Upper lobe of left lung (tissue), 4 donors: Measurements from ENCODE around the gene PPM1L.

Source experiments
- CTCF ChIP-seq, 6 experiments: fragments of 450-650 bp in 4 of 6; fragments of 200-600 bp in 2 of 6; sonication (generic) in 2 of 6; IDR thresholded peaks; one replicate each; pipeline ENCODE4 v1.5.1; 2016 to 2019; ENCODE audit warnings: antibody characterized with exemption in 6 of 6
- EP300 ChIP-seq, 4 donors: sonication (generic); formaldehyde crosslinking; IDR thresholded peaks; one replicate each; pipeline ENCODE4 v1.5.1; 2017; ENCODE audit warnings: antibody characterized with exemption in 4 of 4, control low read depth in 2 of 4
- POLR2A ChIP-seq, 4 donors: fragments of 450-650 bp; IDR thresholded peaks; one replicate each; pipeline ENCODE4 v1.5.1; 2016 to 2017; ENCODE audit warnings: antibody characterized with exemption in 4 of 4, mild to moderate bottlenecking in 2 of 4
- POLR2AphosphoS5 ChIP-seq, 2 donors: sonication (generic); formaldehyde crosslinking; IDR thresholded peaks; one replicate each; pipeline ENCODE4 v1.5.1; 2017; ENCODE audit warnings: antibody characterized with exemption in 2 of 2

GRCh38 chr3:160963949-160964348 is 207.9 kb downstream of the PPM1L start:
- TF ChIP-seq CTCF (IDR thresholded peaks at IDR 0.05): no peak
- no peak for TF ChIP-seq POLR2A (IDR thresholded peaks at IDR 0.05)
- TF ChIP-seq POLR2AphosphoS5 (IDR thresholded peaks at IDR 0.05): no peak
- no peak for TF ChIP-seq EP300 (IDR thresholded peaks at IDR 0.05)
